Cortex of kidney (tissue), 1 donor: Measurements from ENCODE around the gene CHST15.

ENCODE experiments used
- DNase-seq: peaks from one replicate; lab custom pipeline; 2025; lab: John Stamatoyannopoulos, UW

CHST15 gene

DNA sequence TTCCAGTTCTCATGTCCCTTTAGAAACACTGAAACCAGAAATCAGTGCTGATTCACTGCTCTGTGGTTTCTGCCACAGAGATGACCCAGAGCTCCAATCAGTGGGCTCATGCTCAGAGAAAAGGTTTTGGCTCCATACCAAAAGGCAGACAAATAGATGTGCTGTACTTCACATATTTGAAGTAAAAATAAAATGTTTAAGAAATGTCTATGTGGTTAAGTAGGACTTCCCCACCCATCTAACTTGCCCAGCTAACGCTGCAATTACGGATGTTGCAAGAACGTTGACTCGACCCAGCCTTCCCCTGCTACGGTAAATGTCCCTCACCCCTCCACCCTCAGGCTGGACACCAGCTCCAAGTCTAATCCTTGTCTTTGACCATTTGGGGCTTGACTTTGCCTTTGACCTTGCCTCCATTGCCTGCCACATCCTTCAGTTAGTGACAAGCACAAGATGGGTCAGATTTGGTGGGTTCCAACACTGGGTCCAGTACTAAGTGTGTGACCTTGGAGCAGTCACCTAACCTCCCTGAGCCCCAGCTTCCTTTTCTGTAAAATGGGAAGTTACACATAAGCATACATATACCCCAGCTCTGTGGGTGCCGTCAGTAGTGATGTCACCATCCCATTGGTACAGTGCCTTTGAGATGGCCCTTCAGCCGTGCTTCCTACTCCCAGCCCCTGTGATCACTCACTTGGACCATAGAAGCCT lies 95.8 kb downstream of the CHST15 start:
- DNase-seq: no peak

DNA sequence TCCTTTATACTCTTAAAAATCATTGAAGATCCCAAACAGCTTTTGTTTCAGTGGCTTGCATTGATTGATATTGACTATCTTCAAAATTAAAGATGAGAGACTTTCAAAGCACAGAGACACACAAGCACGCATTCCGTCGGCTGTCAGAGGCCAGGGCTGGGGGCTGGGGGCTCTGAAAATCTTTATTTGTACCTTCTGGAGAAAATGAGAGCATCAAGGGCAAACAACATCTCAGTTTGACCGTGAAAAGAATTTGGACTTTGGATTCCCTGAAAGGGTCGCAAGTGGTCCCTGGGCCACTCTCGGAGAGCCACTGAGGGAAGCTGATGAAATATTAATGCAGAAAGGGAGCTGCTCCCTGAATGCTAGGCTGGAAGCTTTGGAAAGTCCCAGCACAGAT lies 96.4 kb downstream of the CHST15 start:
- DNase-seq: no peak

DNA sequence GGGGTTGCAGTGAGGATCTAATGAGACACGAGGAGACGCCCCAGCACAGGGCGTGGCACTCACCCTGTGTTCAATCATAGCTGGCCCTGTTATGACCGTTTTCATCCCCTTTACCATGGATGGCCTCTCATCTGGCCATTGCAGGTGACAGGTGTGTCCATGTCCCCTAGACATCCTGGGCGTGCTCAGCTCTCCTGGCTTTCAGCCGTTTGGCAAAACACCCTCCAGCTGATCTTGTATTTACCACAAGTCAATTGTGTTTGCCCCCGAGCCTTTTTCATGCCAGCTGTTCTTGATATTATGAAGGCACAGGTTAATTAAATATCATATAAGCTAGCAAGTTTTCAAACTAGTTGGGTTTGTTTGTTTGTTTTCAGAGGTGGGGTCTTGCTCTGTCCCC lies 97.1 kb downstream of the CHST15 start:
- no peak for DNase-seq

DNA sequence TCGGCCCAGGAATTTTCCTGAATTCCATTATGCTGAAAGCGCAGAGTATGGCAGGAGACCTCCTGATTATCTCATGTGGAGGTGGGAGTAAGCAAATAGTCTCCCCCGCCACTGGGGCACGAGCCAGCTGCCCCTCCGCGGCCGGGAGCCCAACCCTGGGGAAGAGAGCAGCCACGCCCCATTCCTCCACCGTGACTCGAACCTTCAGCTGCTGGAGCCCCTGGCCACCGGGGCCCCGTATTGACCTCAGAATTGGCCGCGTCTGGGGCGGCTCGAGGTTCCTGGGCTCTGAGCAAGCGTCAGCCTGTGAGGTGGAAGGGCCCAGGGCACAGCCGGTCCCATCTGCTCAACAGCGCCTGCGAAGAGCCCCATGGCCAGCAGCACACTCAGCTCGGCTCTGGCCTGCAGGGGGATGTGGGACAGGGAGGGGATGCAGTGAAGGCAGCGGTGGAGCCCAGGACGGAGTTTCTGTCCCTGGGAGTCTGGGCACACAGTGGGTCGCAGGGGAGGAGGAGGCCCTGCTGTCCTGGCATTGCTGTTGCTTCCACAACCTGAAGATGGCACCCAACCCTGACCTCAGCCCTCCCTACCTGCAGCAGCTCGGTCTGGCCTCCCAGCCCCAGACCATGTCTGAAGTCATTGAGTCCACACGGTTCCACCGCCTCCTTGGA lies 97.8 kb downstream of the CHST15 start:
- no peak for DNase-seq

DNA sequence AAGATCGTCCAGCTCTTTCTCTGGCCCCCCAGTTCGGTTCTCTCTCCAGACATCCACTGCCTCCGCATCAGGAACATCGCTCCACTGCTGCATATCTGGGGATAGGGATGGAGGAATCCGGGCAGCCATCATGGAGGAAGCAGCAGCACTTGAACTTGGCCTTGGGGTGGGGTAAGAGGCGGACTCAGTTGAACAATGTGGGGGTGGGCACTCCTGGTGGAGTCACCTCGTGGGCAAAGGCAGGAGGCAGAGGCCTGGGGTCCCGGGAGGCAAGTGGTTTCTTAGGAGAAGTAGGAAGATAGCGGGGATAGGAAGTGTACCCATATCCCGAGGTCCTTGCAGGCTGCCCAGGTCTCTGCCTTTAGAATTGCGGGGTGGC lies 98.3 kb downstream of the CHST15 start:
- no peak for DNase-seq

DNA sequence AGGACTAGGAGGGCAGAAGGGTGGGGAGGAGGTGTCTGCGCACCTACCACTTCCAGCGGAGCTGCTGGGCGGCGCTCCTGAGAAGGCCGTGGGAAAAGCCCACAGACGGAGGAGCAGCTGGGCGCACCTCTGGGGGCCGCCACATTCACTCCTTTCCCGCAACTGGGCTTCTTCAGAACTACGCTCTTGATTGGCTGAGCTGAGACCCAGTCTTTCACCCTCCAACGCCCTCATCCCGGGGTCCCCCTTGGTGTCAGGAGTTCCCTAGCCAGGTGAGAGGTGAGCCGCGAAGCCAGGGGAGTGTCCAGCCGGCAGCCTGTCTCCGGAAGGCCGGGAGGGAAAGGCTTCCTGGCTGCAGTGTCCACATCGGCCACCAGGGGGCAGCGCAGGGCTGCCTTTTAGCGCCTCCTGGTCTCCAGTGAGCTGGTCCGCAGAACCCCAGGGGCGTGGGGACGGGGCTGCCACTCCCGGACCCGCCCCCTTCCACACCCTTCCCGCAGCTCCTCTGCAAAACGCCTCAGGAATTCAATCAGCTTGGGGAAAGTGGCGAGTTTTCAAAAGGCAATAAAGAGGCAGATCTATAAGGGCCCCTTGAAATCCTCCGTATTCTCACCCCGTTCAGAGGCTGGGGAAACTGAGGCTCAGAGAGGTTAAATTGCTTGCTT lies 98.8 kb downstream of the CHST15 start:
- DNase-seq: no peak

DNA sequence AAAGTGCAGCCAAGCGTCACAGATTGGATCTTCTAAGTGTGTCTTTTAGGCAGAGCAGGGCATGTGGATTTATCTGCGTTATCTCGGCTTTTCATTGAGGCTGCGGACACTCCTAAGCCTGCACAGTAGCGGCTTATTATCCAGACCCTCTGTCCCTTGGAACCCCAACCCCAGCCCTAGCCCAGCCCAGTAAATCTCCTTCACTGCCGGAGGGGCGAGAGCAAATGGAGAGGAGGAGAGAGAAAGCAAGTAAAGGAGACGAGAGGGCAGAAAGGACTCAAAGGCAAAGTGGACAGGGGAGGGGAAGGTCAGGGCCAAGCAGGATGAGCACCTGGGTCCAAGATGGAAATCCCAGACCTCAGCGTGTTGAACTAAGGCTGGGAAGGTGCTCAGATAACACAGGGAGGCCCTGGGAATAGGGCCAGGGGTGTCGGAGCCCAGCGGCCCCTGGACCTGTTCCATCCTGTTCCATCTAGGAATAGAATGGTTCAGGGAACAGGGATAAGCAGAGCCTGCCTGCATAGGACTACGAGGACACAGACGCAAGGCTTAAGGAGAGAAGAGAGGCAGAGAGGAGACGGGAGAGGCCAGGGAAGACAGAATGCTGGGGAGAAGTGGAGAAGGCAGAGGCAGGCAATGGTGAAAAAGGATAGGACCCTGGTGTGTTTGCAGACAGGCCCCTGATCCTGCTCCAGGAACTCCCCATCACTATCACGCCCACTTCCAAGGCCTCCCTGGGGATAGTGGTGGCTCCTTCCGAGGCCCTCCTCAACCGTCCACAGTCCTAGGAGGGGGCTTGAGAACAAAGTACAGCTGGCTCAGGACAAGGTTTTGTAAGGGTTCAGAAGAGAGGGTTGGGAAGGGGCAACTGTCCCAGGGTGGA lies 99.6 kb downstream of the CHST15 start:
- DNase-seq: no peak

DNA sequence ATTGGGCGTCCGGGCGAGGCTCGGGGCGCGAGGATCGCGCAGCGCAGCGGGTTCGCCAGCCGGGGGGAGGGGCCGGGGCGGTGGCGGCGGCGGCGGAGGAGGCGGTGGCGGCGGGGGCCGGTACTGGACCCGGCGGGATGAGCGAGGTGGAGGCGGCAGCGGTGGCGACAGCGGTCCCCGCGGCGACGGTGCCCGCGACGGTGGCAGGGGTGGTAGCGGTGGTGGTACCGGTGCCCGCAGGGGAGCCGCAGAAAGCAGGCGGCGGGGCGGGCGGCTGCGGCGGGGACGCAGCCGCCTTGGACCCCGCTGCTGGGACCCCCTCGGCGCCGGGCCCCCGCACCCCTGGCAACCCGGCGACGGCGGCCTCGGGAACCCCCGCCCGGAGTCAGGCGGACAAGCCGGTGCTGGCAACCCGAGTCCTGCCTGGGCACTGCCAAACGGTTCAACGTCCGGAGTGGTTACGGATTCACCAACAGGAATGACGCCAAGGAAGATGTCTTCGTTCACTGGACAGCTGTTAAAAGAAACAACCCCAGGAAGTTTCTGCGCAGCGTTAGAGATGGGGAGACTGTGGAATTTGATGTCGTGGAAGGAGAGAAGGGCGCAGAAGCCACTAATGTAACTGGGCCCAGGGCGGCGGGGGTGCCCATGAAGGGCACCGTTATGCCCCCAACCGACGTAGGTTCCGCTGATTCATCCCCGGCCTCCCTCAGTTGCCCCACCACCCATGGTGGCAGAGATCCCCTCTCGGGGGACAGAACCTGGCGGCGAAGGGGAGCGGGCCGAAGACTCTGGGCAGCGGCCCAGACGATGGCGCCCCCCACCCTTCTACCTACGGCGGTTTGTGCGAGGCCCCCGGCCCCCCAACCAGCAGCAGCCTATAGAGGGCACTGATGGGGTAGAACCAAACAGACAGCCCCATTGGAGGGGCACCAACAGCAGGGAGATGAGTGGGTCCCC lies 101.5 kb downstream of the CHST15 start:
- no peak for DNase-seq

DNA sequence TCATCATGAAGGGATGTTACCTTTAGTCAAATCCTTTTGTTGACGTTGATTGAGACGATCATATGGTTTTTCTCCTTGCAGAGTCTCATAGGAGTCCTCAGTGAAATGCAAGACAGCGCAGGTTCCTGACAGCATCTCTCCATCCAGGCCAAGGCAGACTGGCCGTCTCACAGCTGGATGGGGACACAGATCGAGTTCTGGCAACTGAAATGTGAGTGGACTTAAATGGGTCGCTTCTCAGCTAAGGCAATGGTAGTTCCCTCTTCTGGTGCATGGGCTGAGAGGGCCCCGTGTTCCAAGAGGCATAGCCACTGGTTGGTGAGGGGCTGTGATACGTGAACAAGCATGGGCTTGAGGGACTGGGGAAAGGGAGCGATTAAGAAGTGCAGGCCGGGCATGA lies 102.5 kb downstream of the CHST15 start:
- no peak for DNase-seq

DNA sequence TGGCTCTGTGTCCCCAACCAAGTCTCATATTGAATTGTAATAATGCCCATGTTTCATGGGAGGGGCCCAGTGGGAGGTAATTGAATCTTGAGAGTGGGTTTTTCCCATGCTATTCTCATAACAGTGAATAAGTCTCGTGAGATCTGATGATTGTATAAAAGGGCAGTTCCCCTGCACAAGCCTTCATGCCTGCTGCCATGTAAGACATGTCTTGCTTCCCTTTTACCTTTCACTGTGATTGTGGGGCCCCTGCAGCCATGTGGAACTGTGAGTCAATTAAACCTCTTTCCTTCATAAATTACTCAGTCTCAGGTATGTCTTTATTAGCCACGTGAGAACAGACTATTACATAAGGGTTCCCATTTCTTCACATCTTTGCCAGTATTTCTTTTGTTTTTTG lies 104.7 kb downstream of the CHST15 start:
- no peak for DNase-seq

DNA sequence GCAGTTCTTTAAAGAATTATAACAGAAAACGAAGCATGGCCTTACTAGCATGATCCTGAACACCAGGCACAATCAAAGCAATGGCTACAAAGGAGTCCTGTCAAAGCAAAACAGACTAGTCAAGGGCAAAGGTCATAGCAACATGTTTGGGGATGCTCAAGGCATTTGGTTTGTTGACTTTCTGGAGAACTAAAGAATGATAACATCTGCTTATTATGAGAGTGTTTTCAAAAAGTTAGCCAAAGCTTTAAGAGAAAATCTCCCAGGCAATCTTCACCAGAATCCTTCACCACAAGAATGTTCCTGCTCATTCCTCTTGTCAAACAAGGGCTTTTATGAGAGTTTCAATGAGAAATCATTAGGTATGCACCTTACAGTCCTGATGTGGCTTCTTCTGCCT lies 106.7 kb downstream of the CHST15 start:
- no peak for DNase-seq

DNA sequence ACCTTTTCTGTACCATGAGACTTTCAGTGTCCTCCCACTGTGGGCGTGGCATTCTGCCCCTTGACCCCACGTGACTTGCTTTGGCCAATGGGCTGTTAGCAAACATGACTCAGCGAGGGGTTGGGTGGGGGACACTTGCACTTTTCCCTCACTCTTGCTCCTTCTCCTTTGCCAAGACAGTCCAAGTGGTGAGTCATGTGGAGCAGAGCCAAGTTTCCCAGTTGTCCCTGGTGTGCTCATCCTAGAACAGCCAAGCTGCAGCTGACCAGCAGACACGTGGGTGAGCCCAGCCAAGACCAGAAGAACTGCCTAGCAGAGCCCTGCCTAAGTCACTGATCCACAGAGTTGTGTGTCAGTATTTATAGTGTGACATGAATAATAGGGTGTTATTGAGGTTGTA lies 119.0 kb downstream of the CHST15 start:
- DNase-seq: no peak

DNA sequence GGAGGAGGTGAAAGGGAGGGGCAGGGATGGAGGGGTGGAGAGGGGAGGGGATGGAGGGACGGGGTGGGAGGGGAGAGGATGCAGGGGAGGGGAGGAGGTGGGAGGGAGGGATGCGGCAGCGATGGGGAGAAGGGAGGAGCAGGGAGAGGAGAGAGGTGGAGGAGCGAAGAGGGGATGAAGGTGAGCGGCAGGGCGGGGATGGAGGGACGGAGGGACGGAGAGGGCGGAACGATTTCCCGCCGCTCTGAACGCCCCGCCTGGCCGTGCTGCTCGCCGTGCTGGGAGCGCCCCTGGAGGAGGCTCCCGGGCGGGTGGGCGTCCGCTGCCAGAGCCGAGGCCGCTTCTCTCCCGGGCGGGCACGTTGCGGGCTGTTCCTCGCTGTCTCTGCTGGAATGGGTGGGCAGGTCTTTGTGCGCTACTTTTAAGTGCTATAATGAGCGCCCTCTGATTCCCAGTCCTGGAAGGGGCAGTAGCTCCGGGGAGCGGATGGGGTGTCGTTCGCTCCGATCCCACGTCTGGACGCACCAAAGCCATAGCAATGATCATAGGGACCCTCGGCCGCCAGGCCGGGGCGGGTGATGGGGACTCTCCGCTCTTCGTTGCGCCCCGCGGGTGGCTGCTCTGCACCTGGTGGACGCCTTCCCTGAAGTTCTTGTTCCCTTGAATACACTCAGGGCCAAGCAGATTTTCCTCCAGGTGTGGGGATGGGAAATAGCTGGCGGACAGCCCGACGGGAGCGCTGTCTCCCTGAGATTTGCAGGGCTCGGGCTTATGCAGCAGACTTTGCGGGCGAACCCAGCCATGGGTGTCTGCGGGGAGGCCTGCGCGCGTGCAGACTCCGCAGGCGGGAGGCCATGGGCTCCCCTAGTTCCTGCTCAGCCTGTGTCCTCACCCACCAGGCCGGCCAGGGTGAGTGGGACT lies 120.7 kb downstream of the CHST15 start:
- no peak for DNase-seq

DNA sequence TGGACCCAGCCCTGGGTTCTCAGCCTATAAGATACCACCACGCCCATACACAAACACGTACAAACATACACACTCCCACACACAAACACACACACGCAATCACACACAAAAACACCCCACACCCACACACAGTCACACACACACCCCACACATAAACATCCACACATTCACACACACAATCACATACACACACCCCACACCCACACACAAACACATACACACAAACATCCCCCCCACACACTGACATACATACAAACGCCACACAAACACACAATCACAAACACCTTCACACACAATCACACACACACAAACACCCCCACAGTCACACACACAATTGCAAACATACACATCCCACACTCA lies 122.5 kb downstream of the CHST15 start:
- DNase-seq: no peak

DNA sequence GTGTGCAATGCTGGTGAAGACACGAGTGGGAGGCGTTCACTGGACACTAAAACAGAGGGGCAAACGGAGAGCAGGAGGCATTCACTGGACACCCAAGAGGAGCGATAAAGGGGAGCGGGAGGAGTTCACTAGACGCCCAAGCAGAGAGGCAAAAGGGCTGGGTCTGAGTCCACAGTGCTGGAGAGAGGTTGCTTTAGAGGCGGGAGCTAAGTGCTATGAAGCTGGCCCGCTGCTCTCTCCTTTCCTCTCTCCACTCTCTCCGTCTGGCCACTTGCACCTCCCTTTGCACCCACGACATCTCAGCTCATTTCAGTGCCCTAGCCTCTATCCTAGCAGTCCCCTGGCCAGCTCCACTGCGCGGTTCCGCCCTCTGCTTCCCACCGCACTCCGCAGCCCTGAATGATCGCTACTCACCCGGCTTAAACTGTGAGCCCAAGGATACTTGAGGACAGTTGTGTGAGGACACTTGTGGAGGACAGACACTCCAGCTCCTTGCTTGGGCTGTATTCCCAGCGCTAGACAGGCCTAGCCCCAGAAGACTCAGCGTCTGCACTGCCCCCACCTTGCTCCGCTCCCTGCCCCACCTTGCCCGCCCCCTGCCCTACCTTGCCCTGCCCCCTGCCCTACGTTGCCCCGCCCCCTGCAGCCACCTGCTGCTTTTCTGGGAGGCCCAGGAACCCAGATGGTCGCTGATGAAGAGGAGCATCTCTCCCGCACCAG lies 123.0 kb downstream of the CHST15 start:
- no peak for DNase-seq

DNA sequence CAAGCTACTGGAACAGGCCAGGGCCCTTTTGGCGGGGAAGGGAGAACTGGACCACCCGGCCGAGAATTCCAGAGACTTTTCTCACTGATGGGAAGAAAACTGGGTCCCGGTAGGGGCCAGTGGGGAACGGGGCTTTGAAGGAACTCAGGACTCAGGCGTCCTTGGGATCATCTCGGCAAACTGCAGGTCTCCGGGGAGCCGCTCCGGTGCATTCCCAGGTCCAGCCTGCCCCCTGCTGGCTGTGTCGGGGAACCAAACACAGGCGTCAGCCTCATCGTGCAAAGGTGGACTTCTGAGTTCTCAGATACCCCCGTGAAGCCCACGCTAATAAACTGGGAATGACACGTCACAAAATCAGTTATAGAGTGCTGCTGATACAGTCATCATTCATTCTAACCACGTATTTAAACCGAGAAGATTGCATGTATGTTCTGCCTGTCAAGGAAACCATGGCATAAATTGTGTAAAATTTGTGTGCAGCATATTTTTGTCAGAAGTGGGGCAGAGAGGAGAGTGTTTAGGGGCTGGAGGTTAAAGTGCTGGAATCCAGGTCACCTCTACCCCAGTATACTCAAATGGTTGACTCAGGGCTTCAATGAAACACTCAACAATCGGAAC lies 125.7 kb downstream of the CHST15 start:
- no peak for DNase-seq

DNA sequence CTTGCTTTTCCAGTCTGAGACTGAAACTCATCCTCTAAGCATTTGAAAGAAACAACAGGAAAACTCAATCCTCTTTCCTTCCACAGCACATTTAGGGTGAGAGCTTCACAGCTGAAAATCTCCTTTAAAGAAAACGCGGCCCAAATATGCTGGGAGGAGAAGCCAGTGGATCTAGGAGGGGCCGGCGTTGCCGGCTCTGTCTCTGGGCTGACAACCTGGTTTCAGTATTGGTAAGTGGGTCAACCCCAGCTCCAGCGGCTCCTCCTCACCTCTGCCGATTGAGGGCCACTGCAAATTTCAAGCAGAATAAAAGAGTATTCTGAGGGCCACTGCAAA lies 126.5 kb downstream of the CHST15 start:
- no peak for DNase-seq

DNA sequence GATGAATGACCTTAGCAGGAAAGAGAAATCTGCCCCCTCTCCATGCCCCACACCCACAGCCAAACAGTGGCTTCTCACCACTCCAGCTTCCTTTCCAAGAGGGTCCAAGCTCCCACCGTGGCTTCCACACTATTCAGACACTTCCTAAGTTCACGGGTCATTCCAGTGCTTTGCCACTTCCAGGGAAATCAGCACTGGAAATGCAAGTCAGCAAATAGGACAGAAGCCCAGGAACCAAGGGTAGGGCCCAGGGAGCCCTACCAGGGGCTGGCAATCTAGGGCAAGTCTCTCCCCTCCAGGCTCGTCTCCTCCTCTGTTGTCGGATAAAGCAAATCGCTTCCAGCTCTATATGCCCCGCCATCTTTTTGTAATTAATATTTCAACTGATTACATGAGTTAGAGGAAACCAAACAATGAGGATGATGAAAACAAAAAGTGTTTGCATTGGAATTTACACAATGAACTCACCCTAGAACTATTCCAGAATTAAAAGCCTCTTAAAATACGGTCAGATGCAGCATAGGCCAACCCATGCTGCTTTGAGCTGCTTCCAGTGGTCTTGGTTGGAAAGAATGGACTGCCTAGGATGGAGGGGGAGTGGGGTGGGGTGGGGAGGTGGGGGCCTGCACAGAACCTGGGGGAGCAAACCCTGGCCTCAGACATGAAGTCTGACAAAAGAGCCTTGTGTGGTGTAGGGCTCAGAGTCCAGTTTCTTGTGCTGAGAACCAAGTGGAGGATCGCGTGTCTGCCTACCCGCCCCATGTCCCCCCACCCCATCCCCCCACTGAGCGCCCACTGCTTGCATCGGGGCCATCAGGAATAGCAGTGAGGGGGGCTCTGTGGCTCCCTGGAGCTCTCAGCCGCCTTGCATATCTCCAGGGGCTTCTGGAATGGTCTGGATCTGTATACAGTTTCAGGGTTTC lies 127.2 kb downstream of the CHST15 start:
- DNase-seq: no peak
